DOHH2 (cell line): ENCODE data around the gene MXD3.

Source experiments
- EZH2phosphoT487 ChIP-seq: fragments of 200-600 bp; sonication (generic); IDR thresholded peaks from 2 replicates; pipeline ENCODE4 v1.6.1; 2017; ENCODE audit warnings: borderline replicate concordance, mild to moderate bottlenecking, antibody characterized with exemption, low read length, moderate library complexity, mixed read lengths
- TF ChIP-seq, protein P1 (sequence below): fragments of 200-600 bp; sonication (generic); IDR thresholded peaks from one replicate; pipeline ENCODE4 v1.5.1; 2014; ENCODE audit warnings: antibody characterized with exemption, mild to moderate bottlenecking, low read depth, low read length; ENCODE audit not compliant: poor library complexity, severe bottlenecking

DNA sequence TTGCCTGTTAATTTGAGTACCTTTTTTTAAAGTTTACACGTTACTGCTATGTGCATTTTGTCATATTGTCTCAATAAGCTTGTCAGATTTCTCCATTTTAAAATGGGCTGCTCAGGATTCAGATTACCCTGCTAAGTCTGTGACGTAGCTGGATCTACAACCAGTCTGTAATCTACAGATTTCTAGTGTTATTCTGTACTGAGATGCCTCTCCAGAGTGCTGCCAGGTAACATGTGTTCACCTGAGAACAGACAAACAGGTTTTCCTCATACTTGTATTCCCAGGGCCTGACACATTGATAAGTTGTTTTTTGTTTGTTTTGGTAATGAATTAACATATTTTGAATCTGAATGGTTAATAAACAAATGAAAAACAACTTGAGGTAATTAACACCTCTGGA lies 23.5 kb downstream of the MXD3 start:
- TF ChIP-seq, protein P1, sequence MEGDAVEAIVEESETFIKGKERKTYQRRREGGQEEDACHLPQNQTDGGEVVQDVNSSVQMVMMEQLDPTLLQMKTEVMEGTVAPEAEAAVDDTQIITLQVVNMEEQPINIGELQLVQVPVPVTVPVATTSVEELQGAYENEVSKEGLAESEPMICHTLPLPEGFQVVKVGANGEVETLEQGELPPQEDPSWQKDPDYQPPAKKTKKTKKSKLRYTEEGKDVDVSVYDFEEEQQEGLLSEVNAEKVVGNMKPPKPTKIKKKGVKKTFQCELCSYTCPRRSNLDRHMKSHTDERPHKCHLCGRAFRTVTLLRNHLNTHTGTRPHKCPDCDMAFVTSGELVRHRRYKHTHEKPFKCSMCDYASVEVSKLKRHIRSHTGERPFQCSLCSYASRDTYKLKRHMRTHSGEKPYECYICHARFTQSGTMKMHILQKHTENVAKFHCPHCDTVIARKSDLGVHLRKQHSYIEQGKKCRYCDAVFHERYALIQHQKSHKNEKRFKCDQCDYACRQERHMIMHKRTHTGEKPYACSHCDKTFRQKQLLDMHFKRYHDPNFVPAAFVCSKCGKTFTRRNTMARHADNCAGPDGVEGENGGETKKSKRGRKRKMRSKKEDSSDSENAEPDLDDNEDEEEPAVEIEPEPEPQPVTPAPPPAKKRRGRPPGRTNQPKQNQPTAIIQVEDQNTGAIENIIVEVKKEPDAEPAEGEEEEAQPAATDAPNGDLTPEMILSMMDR, result no peak
- TF ChIP-seq EZH2phosphoT487, result no peak
